ENCODE measurements around the gene GPRC5C.
A peak's percentile ranks its signal among the peaks of the same experiment; 100 is the strongest.
"Not testable (repeated sequence)": the region's sequence is repeated elsewhere in the genome, so short reads cannot be mapped to it uniquely, and the experiment has no call there.

GPRC5C gene

DNA sequence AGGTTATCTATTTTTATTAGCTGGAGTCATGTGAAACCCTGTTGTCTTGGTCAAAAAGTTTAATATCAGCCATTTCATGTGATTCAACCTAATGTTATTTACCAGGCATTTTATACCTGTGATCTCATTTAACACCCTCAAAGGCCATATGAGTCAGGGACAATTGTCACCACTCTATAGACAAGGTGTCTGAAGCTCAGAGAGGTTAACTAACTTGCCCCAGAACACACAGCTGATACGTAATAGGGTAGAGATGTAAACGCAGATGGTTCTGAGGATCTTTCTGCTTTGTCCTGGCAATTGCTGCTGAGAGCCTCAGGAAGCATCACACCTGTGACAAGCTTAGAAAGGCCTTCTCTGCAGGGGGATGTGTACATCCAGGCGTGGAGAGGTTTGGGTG is 39.5 kb downstream of the GPRC5C start:
- no peak for DNase-seq (ENCODE audit: low read depth in 3 of 3, low spot score in 1 of 3)

DNA sequence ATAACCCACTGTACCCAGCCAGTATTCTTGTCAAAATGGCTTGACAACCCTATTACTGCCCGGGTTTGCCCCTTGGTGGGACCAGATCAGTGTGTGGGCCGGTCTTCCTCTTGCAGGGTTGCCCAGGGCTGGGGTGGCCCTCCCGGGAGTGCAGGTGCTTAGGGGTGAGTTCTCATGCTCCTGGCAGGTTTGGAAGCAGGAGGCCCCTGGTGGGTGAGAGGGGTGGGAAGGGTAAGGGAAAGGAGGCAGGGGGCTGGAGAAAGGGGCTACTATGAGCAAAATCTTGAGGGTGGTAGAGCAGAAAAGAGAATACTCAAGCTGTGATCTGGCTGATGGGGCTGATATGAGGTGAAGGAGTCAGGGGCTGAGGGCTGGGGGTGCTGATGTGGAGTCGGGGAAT is 41.0 kb downstream of the GPRC5C start:
- no peak for DNase-seq (ENCODE audit: low read depth in 3 of 3, low spot score in 1 of 3)

- no peak for DNase-seq (ENCODE audit: low read depth in 3 of 3, low spot score in 1 of 3)
Observed at GRCh38 chr17:74473294-74473693, 41.4 kb downstream of the GPRC5C start.

DNA sequence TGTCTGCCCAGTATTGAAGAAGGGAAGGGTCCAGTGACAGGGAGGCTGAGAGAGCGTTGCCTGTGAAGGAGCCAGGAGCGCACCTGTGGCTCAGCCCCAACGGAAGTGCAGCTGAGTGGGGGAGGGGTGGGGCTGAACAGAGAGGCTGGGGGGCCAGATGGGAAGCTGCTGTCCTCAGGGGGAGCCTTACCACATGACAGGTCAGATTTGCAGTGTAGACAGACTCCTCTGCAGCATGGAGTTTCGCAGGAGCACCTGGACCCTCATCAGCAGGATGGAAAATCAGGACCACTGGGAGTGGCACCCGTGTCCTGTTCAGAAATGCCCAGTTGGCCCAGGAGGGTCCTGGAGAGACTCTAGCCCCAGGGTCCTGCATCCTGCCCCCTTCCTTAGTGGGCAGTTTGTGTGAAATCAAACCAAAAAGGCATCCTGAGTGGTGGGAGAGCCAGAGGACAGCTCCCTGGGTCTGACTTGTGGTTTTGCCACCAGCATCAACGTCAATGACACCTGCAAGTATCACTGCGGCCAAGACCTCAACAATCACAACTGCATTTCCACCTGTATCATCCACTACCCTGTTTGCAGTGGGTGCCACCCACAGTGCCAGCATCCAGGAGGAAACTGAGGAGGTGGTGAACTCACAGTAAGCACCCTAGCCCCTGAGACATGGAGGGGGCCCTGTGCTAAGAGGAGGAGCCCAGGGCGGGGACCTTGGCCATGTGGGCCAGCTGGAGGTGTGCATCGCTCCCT is 42.3 kb downstream of the GPRC5C start:
- DNase-seq (ENCODE audit: low read depth in 3 of 3, low spot score in 1 of 3): no peak

DNA sequence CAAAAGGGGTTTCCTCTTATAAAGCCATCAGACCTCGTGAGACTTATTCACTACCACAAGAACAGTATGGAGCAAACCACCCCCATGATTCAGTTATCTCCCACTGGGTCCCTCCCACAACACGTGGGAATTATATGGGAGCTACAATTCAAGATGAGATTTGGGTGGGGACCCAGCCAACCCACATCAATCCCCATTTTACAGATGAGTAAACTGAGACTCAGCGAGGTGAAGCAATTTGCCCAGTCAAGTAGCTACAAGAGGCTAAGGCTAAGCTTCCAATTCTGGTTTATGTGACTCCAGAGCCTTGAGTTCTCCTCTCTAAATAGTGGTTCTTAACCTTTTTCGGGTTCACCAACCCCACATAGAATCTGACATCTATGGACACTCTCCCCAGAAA is 43.3 kb downstream of the GPRC5C start:
- no peak for DNase-seq (ENCODE audit: low read depth in 3 of 3, low spot score in 1 of 3)

DNA sequence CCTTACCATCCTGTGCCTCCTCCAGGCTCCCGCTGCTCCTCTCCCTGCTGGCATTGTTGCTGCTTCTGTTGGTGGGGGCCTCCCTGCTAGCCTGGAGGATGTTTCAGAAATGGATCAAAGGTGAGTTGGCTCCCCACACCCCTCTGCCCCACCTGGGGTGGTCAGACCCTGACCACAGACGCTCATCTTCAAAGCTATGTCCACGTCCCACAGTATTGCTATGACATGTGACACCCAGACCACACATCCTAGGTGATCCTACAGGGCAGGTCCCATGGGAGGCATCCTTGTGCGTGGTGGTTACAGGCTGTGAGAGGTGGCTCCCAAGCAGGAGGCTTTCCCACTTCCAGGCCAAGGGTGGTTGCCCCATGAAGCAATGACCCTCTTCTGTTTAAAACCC is 45.5 kb downstream of the GPRC5C start:
- DNase-seq (ENCODE audit: low read depth in 3 of 3, low spot score in 1 of 3): no peak

DNA sequence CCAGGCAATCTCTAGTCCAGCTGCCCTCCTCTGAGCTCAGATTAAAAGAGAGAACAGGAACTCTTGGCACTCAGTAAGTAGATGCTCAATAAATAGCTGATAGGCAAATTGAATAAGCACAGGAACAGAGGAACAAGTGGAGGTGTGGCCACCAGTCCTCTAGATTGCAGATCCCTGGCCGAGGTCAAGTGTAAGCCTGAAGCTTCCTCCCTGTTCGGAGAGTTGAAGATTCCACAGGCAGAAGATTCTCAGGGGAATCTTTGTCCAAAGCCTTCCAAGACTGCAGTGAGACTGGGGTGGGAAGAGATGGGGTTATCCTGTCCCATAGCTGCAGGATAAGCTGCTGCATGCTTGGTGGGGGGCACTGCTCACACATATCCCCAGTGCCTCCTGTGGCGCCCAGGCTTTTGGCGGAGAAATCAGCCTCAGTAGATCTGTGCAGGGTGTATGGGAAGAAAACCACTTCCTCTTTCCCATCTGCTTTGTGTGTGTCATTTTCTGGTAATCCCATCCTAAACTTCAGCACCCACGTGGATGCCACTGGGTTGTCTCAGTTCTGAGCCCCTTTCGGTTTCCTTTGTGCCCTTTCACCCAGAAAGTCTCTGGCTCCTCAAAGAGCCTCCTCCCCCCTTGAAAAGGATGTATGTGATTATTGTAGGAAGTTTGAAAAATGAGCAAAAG is 46.7 kb downstream of the GPRC5C start:
- DNase-seq (ENCODE audit: low read depth in 3 of 3, low spot score in 1 of 3): no peak

GRCh38 chr17:74480290-74480689 is 48.4 kb downstream of the GPRC5C start:
- no peak for DNase-seq (ENCODE audit: low read depth in 3 of 3, low spot score in 1 of 3)

DNA sequence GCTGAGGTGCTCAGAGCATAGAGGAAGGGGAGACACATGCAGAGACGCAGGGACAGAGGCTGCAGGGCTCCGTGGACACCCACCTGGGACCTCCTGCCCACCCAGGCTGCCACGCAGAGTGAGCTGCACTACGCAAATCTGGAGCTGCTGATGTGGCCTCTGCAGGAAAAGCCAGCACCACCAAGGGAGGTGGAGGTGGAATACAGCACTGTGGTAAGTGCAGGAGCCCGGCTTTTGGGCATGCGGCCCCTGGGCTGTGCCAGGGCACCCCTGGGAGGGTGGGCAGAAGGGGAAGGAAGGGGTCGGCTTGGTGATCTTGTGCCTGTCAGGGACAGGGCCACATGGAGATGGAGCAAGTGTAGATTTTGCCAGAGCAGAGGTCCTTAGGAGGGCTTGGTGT is 49.7 kb downstream of the GPRC5C start:
- DNase-seq (ENCODE audit: low read depth in 3 of 3, low spot score in 1 of 3): no peak

GRCh38 chr17:74484066-74484465 is 52.2 kb downstream of the GPRC5C start:
- DNase-seq (ENCODE audit: low read depth in 3 of 3, low spot score in 1 of 3): no peak

DNA sequence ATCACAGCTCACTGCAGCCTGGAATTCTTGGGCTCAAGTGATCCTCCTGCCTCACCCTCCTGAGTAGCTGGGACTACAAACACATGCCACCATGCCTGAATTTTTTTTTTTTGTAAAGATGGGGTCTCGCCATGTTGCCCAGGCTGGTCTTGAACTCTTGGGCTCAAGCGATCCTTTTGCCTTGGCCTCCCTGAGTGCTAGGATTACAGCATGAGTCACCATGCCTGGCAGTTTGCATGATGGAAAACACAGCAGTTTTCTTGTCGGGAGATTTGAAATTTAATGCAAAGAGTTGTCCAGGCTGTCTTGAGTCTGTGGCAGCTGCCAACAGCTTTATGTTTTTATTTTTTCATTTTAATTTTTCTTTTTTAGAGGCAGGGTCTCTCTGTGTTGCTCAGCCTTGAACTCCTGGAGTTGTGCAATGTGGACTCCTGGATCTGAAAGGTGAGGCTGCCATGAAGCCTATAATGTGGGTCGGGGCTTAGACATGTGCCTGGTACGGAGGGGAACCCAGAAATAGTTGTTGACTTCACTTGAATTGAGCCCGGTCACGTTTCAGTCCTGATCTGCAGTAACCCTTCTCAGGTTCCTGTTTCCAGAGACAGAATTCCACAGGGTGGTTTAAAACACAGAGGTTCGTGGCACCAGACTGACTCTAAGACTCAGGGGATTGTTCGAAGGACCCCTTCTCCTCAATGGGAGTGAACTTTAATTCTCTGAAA is 53.3 kb downstream of the GPRC5C start:
- DNase-seq (ENCODE audit: low read depth in 3 of 3, low spot score in 1 of 3): no peak

GRCh38 chr17:74485841-74486240 is 54.0 kb downstream of the GPRC5C start:
- DNase-seq (ENCODE audit: low read depth in 3 of 3, low spot score in 1 of 3): no peak

GRCh38 chr17:74488276-74488675 is 56.4 kb downstream of the GPRC5C start:
- DNase-seq (ENCODE audit: low read depth in 3 of 3, low spot score in 1 of 3): not testable (repeated sequence)

DNA sequence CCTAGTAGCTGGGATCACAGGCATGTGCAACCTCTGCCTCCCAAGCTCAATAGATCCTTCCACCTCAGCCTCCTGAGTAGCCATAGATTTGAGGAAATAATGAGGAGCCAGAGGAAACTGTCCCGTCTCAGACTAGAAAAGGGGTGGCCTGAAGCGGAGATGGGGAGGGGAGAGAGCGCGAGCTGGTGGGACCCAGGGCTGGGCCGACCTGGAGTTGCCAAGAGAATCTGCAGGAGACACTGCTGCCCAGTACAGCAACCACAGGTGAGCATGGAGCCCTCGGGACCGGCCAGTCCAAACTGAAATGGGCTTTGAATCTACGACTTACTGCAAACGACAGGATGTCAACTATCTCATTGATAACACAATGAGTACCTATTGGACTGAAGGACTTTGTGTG is 58.8 kb downstream of the GPRC5C start:
- DNase-seq (ENCODE audit: low read depth in 3 of 3, low spot score in 1 of 3): no peak

- DNase-seq (ENCODE audit: low read depth in 3 of 3, low spot score in 1 of 3): no peak
Observed at GRCh38 chr17:74491626-74492025, 59.7 kb downstream of the GPRC5C start.

GRCh38 chr17:74493331-74493833 is 61.5 kb downstream of the GPRC5C start:
- DNase-seq (ENCODE audit: low read depth in 3 of 3, low spot score in 1 of 3): peak in 2 of 3 donors; percentile 32 to 55

All from stimulated activated CD4-positive, alpha-beta T cell treated with anti-CD3 and anti-CD28 coated beads, TNF-alpha, amount 100 ng/mL, for 1 hour (primary cell).